ENCODE data around the gene CDHR5. TPM values are rescaled to one million over a fixed set of nuclear protein-coding genes. Genes with fewer than 3 reads are reported as not detected.

CDHR5 gene
- total RNA-seq, result under 1 TPM; 0.13 to 0.27 TPM
- polyA plus RNA-seq (2013, experiment 1 of 2), result not detected
- not detected for polyA plus RNA-seq (2013, experiment 2 of 2)
- long read RNA-seq, experiment 1, result 0 reads
- long read RNA-seq, experiment 2, result 0 reads
- long read RNA-seq, experiment 3, result 0 reads
- long read RNA-seq, experiment 4, result 0 reads

GRCh38 chr11:624705-625635 is at the start of gene CDHR5:
Gene CDHR5 (minus strand): TSS chr11:624955. CDS start chr11:624902, 53 bp downstream.
- peaks cover 5% of the 10 kb centered on the region for H3K9me3 Mint-ChIP-seq
- no peaks in the 10 kb centered on the region for H3K4me1 Mint-ChIP-seq
- Histone ChIP-seq H3K27me3 (ENCODE audit: control insufficient read depth, insufficient read depth, low read length, poor library complexity, severe bottlenecking) (peaks cover 12% of the 10 kb centered on the region), H3K27ac (ENCODE audit: low read depth, low read length) (no peak within 1 kb of the TSS), H3K9me3 (ENCODE audit: control insufficient read depth, low read length) (no peaks in the 10 kb centered on the region), H3K4me3 (ENCODE audit: low read length) (no peak within 1 kb of the TSS), H3K36me3 (ENCODE audit: control insufficient read depth, insufficient read depth, low read length) (no peaks in the 10 kb centered on the region), H3K4me1 (ENCODE audit: control insufficient read depth, insufficient read depth, low read length) (no peaks in the 10 kb centered on the region), H3K9ac (ENCODE audit: extremely low read depth, low read length, poor library complexity, severe bottlenecking) (no peak within 1 kb of the TSS)
- no peak within 1 kb of the TSS for H3K27ac Mint-ChIP-seq
- peak; percentile 52 for DNase-seq
- 91% methylated on average over 18 to 33 of the region's 33 CpGs for WGBS, 2 experiments (ENCODE audit: insufficient coverage in 1 of 2, insufficient read length in 1 of 2)
- peaks cover 6% of the 10 kb centered on the region for H3K36me3 Mint-ChIP-seq (ENCODE audit: low read depth)
- H3K4me3 Mint-ChIP-seq, result no peak within 1 kb of the TSS
- peaks cover 20% of the 10 kb centered on the region for H3K27me3 Mint-ChIP-seq (ENCODE audit: insufficient read depth)
- no peak for TF ChIP-seq CTCF (conservative IDR thresholded peaks at IDR 0.05)

GRCh38 chr11:674406-674805 is 49.7 kb upstream of the CDHR5 start:
- H3K4me1 ChIP-seq (ENCODE audit: control insufficient read depth, insufficient read depth, low read length), result no peaks in the 10 kb centered on the region
- TF ChIP-seq CTCF (conservative IDR thresholded peaks at IDR 0.05), result no peak
- H3K4me3 ChIP-seq (ENCODE audit: low read length), result no peak overlapping the region
- H3K9ac ChIP-seq (ENCODE audit: extremely low read depth, low read length, poor library complexity, severe bottlenecking), result no peak overlapping the region
- H3K27ac Mint-ChIP-seq, result no peak overlapping the region
- no peaks in the 10 kb centered on the region for H3K27me3 ChIP-seq (ENCODE audit: control insufficient read depth, insufficient read depth, low read length, poor library complexity, severe bottlenecking)
- 92 to 95% methylated on average over 16 to 17 of the region's 17 CpGs for WGBS, 2 experiments (ENCODE audit: insufficient coverage in 1 of 2, insufficient read length in 1 of 2)
- H3K36me3 ChIP-seq (ENCODE audit: control insufficient read depth, insufficient read depth, low read length), result peaks cover 36% of the 10 kb centered on the region
- H3K36me3 Mint-ChIP-seq (ENCODE audit: low read depth), result peaks cover 58% of the 10 kb centered on the region
- no peaks in the 10 kb centered on the region for H3K4me1 Mint-ChIP-seq
- H3K9me3 ChIP-seq (ENCODE audit: control insufficient read depth, low read length), result no peaks in the 10 kb centered on the region
- DNase-seq, result no peak
- no peak overlapping the region for H3K4me3 Mint-ChIP-seq
- no peaks in the 10 kb centered on the region for H3K9me3 Mint-ChIP-seq
- H3K27me3 Mint-ChIP-seq (ENCODE audit: insufficient read depth), result no peaks in the 10 kb centered on the region
- H3K27ac ChIP-seq (ENCODE audit: low read depth, low read length), result no peak overlapping the region

- no peaks in the 10 kb centered on the region for H3K27me3 Mint-ChIP-seq (ENCODE audit: insufficient read depth)
- peaks cover 54% of the 10 kb centered on the region for H3K36me3 Mint-ChIP-seq (ENCODE audit: low read depth)
- no peaks in the 10 kb centered on the region for H3K9me3 Mint-ChIP-seq
- 81 to 90% methylated on average over 4 to 8 of the region's 8 CpGs for WGBS, 2 experiments (ENCODE audit: insufficient coverage in 1 of 2, insufficient read length in 1 of 2)
- Histone ChIP-seq H3K4me1 (ENCODE audit: control insufficient read depth, insufficient read depth, low read length) (no peaks in the 10 kb centered on the region), H3K36me3 (ENCODE audit: control insufficient read depth, insufficient read depth, low read length) (peaks cover 34% of the 10 kb centered on the region), H3K9ac (ENCODE audit: extremely low read depth, low read length, poor library complexity, severe bottlenecking) (no peak overlapping the region), H3K27ac (ENCODE audit: low read depth, low read length) (no peak overlapping the region), H3K9me3 (ENCODE audit: control insufficient read depth, low read length) (no peaks in the 10 kb centered on the region), H3K27me3 (ENCODE audit: control insufficient read depth, insufficient read depth, low read length, poor library complexity, severe bottlenecking) (no peaks in the 10 kb centered on the region), H3K4me3 (ENCODE audit: low read length) (no peak overlapping the region)
- no peak overlapping the region for H3K27ac Mint-ChIP-seq
- H3K4me3 Mint-ChIP-seq, result no peak overlapping the region
- no peak for DNase-seq
- TF ChIP-seq CTCF (conservative IDR thresholded peaks at IDR 0.05), result no peak
- H3K4me1 Mint-ChIP-seq, result no peaks in the 10 kb centered on the region
Measured at GRCh38 chr11:673866-674265, 49.1 kb upstream of the CDHR5 start.

Measured in endodermal cell (in vitro differentiated cells).